Stomach (tissue), 4 donors: ENCODE results near the gene TMCO4.

Experiments used
- CTCF ChIP-seq, 7 experiments: fragments of 450-650 bp in 4 of 7; fragments of 200-600 bp in 3 of 7; sonication (generic) in 3 of 7; IDR thresholded peaks; one replicate each; pipeline ENCODE4 v1.5.1; 2016 to 2019; ENCODE audit warnings: antibody characterized with exemption in 7 of 7, control low read depth in 2 of 7, mild to moderate bottlenecking in 1 of 7
- EP300 ChIP-seq: sonication (generic); formaldehyde crosslinking; IDR thresholded peaks from one replicate; pipeline ENCODE4 v1.6.1; 2017; ENCODE audit warnings: antibody characterized with exemption
- POLR2A ChIP-seq, 4 donors: fragments of 450-650 bp; IDR thresholded peaks; one replicate each; pipeline ENCODE4 v1.6.1; 2016; ENCODE audit warnings: antibody characterized with exemption in 4 of 4, control low read depth in 2 of 4, mild to moderate bottlenecking in 1 of 4, moderate library complexity in 1 of 4
- POLR2AphosphoS5 ChIP-seq, 3 donors: sonication (generic); formaldehyde crosslinking; IDR thresholded peaks; one replicate each; pipeline ENCODE4 v1.6.1; 2016; ENCODE audit warnings: antibody characterized with exemption in 3 of 3

GRCh38 chr1:19765623-19766022 lies 34.1 kb downstream of the TMCO4 start:
- TF ChIP-seq CTCF (IDR thresholded peaks at IDR 0.05), result no peak
- no peak for TF ChIP-seq POLR2A (IDR thresholded peaks at IDR 0.05)
- TF ChIP-seq POLR2AphosphoS5 (IDR thresholded peaks at IDR 0.05), result no peak
- TF ChIP-seq EP300, result no peak
